HG03280 (cell line): ENCODE results near the gene OAS2.

ENCODE experiments used
- ATAC-seq: cut with Tn5 transposase; IDR thresholded peaks from one replicate; pipeline ENCODE4 v1.9.1; 2021; ENCODE audit warnings: mild to moderate bottlenecking, moderate library complexity; ENCODE audit not compliant: unreplicated experiment

OAS2 gene

GRCh38 chr12:113007166-113007565, 28.8 kb downstream of the OAS2 start:
- no peak for ATAC-seq

- no peak for ATAC-seq
Measured at GRCh38 chr12:113010701-113011100, 32.4 kb downstream of the OAS2 start.

GRCh38 chr12:113014565-113014964, 36.2 kb downstream of the OAS2 start:
- no peak for ATAC-seq

- ATAC-seq: no peak
Measured at GRCh38 chr12:113016796-113017195, 38.5 kb downstream of the OAS2 start.

- ATAC-seq: no peak
Measured at GRCh38 chr12:113019025-113019424, 40.7 kb downstream of the OAS2 start.

- no peak for ATAC-seq
Measured at GRCh38 chr12:113021500-113021899, 43.2 kb downstream of the OAS2 start.

GRCh38 chr12:113022563-113023297, 44.4 kb downstream of the OAS2 start:
- ATAC-seq: no peak

- no peak for ATAC-seq
Measured at GRCh38 chr12:113027726-113028125, 49.4 kb downstream of the OAS2 start.

- ATAC-seq: no peak
Measured at GRCh38 chr12:113030875-113031525, 52.7 kb downstream of the OAS2 start.

- no peak for ATAC-seq
Measured at GRCh38 chr12:113039911-113040445, 61.7 kb downstream of the OAS2 start.

- no peak for ATAC-seq
Measured at GRCh38 chr12:113040722-113041171, 62.4 kb downstream of the OAS2 start.

GRCh38 chr12:113041560-113041959, 63.2 kb downstream of the OAS2 start:
- ATAC-seq: no peak

- no peak for ATAC-seq
Measured at GRCh38 chr12:113043240-113043639, 64.9 kb downstream of the OAS2 start.

GRCh38 chr12:113044516-113044915, 66.2 kb downstream of the OAS2 start:
- no peak for ATAC-seq

GRCh38 chr12:113048716-113049127, 70.4 kb downstream of the OAS2 start:
- ATAC-seq: no peak

- ATAC-seq: no peak
Measured at GRCh38 chr12:113049976-113050742, 71.8 kb downstream of the OAS2 start.

GRCh38 chr12:113050795-113051194, 72.5 kb downstream of the OAS2 start:
- ATAC-seq: no peak

GRCh38 chr12:113051759-113052158, 73.4 kb downstream of the OAS2 start:
- no peak for ATAC-seq

- no peak for ATAC-seq
Measured at GRCh38 chr12:113052326-113052725, 74.0 kb downstream of the OAS2 start.

- no peak for ATAC-seq
Measured at GRCh38 chr12:113054948-113055486, 76.7 kb downstream of the OAS2 start.
